SIG-M5 (cell line): Measurements from ENCODE around the gene ZG16B.

Experiments used
- DNase-seq: peaks from one replicate; lab custom pipeline; 2025; lab: John Stamatoyannopoulos, UW

Gene ZG16B

DNA sequence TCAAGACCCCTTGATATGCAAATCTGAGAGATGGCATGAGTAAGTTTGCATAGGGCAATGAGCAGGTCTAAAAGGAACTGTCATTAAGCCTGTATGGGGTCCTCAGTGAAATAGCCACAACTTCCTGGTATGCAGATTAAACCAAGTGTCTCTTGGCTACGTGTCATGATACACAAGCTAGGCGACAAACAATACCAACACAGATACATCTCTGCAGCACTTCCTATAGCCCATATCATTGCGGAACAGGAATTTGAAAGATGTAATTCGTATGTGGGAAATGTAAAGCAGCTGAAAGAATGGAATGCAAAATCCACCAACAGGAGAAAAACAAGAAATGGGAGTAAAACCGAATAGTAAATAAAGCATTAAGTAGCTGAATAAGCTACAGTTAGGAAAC is 15.0 kb downstream of the ZG16B start:
- no peak for DNase-seq

- no peak for DNase-seq
These were observed 16.6 kb downstream of the ZG16B start for GRCh38 chr16:2846511-2847310.

GRCh38 chr16:2848933-2849725 is 19.0 kb downstream of the ZG16B start:
- no peak for DNase-seq

DNA sequence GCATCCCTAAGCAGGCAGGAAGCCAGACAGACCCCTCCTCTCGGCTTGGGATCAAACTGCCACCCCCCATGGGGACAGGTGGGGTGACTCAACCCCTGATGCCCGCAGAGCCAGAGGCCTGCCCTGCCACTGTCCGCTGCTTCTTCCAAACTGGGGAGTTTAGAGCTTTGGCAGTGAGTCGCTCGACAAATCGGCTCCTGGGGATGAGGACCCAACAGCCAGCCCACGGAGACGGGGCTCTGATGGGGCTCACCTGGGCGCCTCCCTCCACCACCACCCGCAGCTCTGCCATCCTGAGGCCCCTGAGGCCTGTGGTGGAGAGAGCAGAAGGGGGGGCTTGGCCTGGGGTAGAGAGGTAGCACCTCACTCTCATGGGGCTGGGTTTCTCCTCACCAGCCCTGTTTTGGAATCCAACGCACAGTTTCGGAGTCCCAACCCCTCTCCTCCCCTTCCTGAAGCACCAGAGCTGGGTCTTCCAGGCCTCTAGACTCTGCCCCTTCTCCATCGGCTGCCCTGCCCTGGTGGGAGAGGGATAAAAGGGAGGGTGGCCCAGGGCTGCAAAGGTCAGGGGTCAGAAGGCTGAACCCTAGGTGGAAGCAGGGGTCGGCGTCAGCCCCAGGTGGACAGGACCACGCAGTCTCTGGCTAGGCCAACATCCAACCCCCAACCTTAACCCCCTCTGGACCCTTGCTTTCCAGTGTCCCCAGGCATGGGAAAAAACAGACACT is 22.1 kb downstream of the ZG16B start:
- DNase-seq, result no peak

DNA sequence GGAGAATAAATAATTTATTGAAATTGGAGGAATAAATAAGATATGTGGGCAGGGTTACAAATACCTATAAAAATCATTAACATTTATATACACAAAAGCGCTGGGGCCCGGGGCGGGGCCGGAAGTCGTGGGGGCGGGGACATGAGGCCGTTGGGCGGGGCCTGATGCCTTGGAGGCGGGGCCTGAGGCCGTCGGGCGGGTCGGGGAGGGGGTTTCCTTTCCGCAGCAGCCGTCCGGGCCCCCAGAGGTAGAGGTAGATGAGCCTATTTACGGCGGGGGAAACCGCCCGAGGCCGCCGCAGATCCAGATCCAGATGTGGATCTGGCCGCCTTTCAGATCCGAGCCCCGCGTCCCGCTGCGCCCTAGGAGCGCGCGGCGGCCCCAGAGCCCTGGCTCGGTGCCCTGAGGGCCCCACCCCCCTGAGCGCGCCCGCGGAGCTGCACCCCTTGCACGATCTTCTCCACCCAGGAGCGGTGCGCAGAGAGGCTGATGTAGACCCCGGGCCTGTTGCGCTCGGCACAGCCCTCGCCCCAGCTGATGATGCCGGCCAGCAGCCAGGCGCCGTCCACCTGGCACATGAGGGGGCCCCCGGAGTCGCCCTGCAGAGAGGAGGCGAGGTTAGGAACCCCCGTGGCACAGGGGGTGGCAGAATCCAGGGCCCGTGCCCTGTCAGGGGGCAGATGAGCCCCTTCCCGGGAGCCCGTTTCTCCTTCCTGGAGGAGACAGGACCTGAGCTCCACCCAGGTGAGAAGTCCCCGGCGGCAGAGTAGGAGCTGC is 22.8 kb downstream of the ZG16B start:
- no peak for DNase-seq

GRCh38 chr16:2853531-2854073 is 23.5 kb downstream of the ZG16B start:
- no peak for DNase-seq

DNA sequence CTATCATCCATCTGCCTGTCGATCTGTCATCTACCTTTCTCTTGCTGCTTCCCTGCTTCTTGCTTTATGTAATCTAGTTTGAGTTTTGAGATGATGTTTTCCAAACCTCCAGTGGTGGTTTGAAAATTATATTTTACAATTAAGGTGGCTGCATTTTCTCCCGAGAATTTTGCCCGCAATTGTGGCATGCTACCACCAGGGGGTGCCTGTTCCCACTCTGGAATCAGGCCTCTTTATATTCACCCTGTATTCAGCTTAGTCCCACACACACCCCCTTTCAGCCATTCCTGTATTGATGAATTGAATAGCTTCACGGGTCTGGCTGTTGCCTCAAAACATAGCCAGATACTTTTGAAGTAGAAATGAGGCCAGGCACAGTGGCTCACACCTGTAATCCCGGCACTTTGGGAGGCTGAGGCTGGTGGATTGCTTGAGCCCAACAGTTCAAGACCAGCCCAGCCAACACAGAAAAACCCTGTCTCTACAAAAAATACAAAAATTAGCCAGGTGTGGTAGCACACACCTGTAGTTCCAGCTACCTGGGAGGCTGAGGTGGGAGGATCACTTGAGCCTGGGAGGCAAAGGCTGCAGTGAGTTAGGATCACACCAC is 24.7 kb downstream of the ZG16B start:
- DNase-seq, result no peak

- no peak for DNase-seq
These were observed 25.4 kb downstream of the ZG16B start for GRCh38 chr16:2855536-2855935.

DNA sequence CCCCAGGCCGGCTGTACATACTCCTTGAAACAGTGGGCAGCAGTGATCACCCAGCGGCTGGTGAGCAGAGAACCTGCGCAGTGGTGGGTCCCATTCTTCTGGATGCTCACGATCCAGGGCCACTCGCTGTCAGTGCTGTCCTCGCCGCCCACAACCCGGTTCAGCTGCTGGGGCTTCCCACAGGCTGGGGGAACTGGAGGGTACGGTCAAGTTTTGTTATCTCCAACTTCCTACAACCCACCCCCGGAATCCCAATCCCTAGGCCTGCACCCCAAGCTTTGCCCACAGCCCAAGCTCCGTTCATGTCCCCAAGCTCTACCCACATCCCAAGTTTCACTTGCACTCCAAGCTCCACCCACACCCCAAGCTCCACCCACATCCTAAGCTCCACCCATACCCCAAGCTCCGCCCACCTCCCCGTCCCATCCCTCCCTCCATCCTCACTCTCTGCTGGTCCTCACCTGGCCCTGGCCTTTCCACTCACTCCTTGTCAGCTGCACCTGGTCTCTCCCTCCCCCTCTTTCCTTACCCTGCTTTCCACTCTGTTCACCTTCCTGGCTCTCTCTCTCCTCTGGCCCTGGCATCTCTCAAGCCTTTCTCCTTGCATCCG is 26.1 kb downstream of the ZG16B start:
- no peak for DNase-seq

- no peak for DNase-seq
These were observed 26.8 kb downstream of the ZG16B start for GRCh38 chr16:2856686-2857450.

DNA sequence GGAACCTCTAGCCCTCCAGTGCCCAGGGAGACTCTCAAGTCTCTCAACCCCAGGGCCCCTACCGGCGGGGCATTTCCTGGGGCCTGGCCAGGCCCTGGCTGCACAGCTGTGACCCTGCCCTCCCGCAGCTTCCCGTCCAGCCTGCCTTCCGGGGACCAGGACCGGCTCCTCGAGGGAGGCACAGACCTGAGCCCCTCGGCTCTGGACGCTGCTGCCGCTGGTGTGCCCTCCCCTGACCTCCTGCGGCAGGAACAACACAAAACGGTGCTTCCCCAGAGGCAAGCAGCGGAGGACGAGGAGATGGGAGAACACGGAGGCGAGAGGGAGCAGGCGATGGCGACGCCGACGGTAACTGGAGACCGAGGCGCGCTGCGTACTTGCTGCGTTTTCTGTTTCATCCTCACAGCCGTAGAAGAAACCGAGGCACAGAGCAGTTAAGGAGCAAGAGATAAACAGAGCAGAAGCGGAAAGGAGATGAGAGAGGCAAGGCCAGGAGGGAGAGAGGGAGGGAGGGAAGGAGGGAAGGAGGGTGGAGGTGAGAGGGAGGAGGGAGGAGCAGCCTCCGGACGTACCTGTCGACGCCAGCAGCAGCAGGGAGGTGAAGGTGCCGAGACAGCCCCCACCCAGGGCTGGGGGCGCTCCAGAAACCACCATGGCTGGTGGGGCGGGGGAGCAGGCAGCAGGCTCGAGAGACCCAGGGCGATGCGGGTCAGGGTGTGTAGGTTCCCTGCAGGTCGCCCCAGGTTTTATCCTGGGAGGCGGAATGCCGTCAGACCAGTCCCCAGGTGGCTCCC is 27.5 kb downstream of the ZG16B start, which contains the start of gene PRSS22:
PRSS22 (minus strand) TSS at position 720 of the 794 bp plus-strand sequence; CDS start at position 654, 66 bp downstream.
- no peak for DNase-seq

- DNase-seq, result no peak
These were observed 28.3 kb downstream of the ZG16B start for GRCh38 chr16:2858245-2859025.

DNA sequence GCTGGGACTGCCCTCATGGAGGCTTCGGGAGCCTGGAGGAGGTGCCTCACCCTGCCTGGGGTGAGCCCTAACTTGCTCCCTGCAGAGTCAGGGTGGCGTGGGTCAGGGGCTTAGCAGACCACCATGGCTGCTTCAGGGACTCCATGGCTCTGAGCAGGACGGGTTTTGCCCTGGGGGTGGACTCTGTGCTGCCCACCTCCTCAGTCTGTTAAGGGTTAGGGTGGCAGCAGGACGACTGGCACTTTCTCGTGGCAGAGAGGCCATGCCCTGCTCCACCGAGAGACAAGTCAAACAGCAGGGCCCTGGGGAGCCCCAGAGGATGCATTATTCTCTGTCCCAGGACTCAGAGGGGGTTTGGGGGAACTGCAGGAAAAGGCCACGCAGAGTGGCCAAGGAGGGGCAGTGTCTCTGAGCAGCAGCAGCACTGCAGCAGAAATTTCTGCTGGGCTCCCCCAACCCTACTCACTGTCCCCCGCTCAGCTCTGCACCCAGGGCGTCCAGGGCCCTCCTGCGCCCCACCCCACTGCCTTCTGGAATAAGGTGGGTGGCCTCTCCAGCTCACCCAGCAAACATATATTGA is 29.7 kb downstream of the ZG16B start:
- DNase-seq, result no peak

DNA sequence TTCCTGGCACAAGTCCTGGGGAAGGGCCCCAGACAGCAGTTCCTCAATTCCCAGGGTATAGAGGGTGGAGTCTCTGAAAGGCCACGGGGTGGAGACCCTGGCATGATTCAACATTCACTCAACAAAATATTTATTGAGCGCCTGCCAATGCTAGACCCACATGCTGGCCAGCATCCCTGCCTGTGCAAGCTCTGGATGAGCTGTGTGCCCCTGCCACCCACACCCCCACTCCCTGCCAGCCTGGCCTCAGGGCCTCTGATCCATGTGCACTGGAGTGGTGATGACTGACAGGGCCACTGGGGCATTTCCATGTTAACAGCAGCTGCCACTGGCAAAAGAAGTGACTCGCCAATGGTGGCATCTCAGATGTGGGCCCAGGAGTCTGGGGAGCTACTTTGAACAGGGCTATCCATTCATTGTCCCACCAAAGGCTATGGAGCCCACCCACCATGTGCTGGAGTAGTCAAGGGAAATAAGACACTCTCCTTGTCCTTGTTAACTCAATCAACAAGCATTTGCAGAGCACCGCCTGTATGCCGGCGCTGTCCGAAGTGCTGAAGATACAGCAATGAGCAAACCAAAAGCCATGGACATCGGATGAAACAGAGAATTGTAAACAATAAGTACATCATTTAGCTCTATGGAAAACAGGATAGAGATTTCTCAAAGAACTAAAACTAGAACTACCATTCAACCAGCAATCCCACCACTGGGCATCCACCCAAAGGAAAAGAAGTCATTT is 30.9 kb downstream of the ZG16B start:
- DNase-seq, result no peak

GRCh38 chr16:2865651-2866050 is 35.5 kb downstream of the ZG16B start:
- no peak for DNase-seq

DNA sequence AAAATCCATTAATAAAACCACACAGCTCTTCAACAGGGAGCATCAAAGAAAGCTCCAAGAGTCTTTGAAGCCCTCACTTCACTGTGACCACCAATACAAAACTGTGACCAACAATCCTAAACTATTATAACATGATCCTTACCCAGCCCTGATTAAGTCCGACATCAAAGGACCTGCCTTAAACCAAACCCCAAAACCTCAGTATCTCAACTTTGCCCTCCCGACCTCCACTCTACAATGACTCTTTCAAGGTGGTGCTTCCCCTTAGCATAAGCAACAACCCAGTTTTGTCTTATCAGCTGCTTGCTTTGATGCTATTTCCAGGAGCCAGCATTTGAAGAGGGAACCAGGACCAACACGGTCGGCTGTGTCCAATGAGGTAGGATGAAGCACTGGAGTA is 36.3 kb downstream of the ZG16B start:
- no peak for DNase-seq

DNA sequence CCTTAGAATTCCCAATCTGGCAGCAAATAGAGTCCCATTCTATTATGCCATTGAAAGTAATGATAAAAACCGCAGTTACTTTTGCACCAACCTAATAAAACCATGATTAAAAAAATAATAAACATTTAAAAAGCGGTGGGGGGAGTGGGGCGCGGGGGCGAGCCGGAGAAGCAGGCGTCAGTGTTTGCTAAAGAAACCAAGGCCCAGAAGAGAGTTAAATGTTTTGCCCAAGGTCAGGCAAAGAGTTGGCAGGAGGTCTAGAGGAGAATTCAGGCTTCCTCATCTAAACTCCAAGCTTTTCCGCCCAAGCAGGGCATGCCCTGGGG is 37.5 kb downstream of the ZG16B start:
- no peak for DNase-seq
